Hepatocyte (in vitro differentiated cells): ENCODE data around the gene PPM1L. TPM values are rescaled to one million over a fixed set of nuclear protein-coding genes. Genes with fewer than 3 reads are reported as not detected.

Source experiments
- DNase-seq: peaks from one replicate; pipeline ENCODE4 v3.0.0-alpha.2; 2016; ENCODE audit warnings: low spot score
- H2AFZ ChIP-seq: fragments of 200-600 bp; sonication (generic); 2 replicates; pipeline ENCODE4 v1.6.0; 2016; ENCODE audit warnings: antibody characterized with exemption, mild to moderate bottlenecking
- H3K27ac ChIP-seq: fragments of 200-600 bp; sonication (generic); 2 replicates; pipeline ENCODE4 v1.5.1; 2016; ENCODE audit warnings: mild to moderate bottlenecking
- H3K27me3 ChIP-seq: fragments of 200-600 bp; sonication (generic); 2 replicates; pipeline ENCODE4 v1.6.1; 2016
- H3K36me3 ChIP-seq: fragments of 200-600 bp; sonication (generic); replicated peaks from 2 replicates; pipeline ENCODE4 v1.5.1; 2016; ENCODE audit warnings: low read depth; ENCODE audit not compliant: insufficient read depth
- H3K4me1 ChIP-seq: fragments of 200-600 bp; sonication (generic); 2 replicates; pipeline ENCODE4 v1.5.1; 2016; ENCODE audit warnings: mild to moderate bottlenecking, moderate library complexity; ENCODE audit not compliant: insufficient read depth
- H3K4me2 ChIP-seq: fragments of 200-600 bp; sonication (generic); 2 replicates; pipeline ENCODE4 v1.6.0; 2016
- H3K4me3 ChIP-seq: fragments of 200-600 bp; sonication (generic); 2 replicates; pipeline ENCODE4 v1.5.1; 2016; ENCODE audit warnings: mild to moderate bottlenecking
- H3K79me2 ChIP-seq: fragments of 200-600 bp; sonication (generic); 2 replicates; pipeline ENCODE4 v1.6.0; 2017; ENCODE audit warnings: mild to moderate bottlenecking
- H3K9me2 ChIP-seq: fragments of 200-600 bp; sonication (generic); replicated peaks from 2 replicates; pipeline ENCODE4 v1.6.0; 2017; ENCODE audit warnings: mild to moderate bottlenecking; ENCODE audit not compliant: insufficient read depth
- H3K9me3 ChIP-seq: fragments of 200-600 bp; sonication (generic); 2 replicates; pipeline ENCODE4 v1.5.1; 2016; ENCODE audit warnings: low read depth, mild to moderate bottlenecking
- H4K20me1 ChIP-seq: fragments of 200-600 bp; sonication (generic); 2 replicates; pipeline ENCODE4 v1.6.0; 2016; ENCODE audit warnings: mild to moderate bottlenecking; ENCODE audit not compliant: insufficient read depth, poor library complexity, severe bottlenecking
- CTCF ChIP-seq: fragments of 200-600 bp; sonication (generic); IDR thresholded peaks from 2 replicates; pipeline ENCODE4 v1.5.1; 2016; ENCODE audit warnings: antibody characterized with exemption, mild to moderate bottlenecking; ENCODE audit not compliant: poor library complexity
- EZH2 ChIP-seq: fragments of 200-600 bp; sonication (generic); IDR thresholded peaks from 2 replicates; pipeline ENCODE4 v1.6.1; 2016; ENCODE audit warnings: antibody characterized with exemption, mild to moderate bottlenecking, borderline replicate concordance
- EZH2phosphoT487 ChIP-seq: fragments of 200-600 bp; sonication (generic); IDR thresholded peaks from one replicate; pipeline ENCODE4 v1.6.1; 2018; ENCODE audit warnings: antibody characterized with exemption, mild to moderate bottlenecking, low read depth, moderate library complexity; ENCODE audit not compliant: unreplicated experiment, severe bottlenecking
- WGBS: methylation state at CpG from one replicate; pipeline ENCODE4 v1.1.6; 2016; ENCODE audit warnings: low lambda C conversion rate; ENCODE audit errors: missing lambda C conversion rate; 5-methylcytosine and 5-hydroxymethylcytosine counted together
- polyA plus RNA-seq: library from polyadenylated mRNA; unstranded; fragments of >200 nt; fragmentation: Nextera tagmentation; extraction: Ambion mirVana; gene quantifications from 2 replicates; pipeline ENCODE4 v1.2.1, GENCODE V29; 2016
- total RNA-seq: library from RNA; depleted of rRNA; stranded (reverse); fragments of >200 nt; gene quantifications from 2 replicates; pipeline ENCODE4 v1.2.3, GENCODE V29; 2014

The PPM1L gene
- total and polyA plus RNA-seq, 2 experiments from 2014 or later, result 5.1 to 13.1 TPM

GRCh38 chr3:161070980-161071663, 315.1 kb downstream of the PPM1L start:
- H3K4me3 ChIP-seq, result no peak overlapping the region
- H3K9me3 ChIP-seq, result no peaks in the 10 kb centered on the region
- no peak overlapping the region for H3K4me2 ChIP-seq
- no peak overlapping the region for H2AFZ ChIP-seq
- WGBS, result 82% methylated on average over 6 of the region's 6 CpGs
- H3K27ac ChIP-seq, result no peak overlapping the region
- H3K4me1 ChIP-seq, result no peaks in the 10 kb centered on the region
- H3K27me3 ChIP-seq, result no peaks in the 10 kb centered on the region
- no peaks in the 10 kb centered on the region for H3K36me3 ChIP-seq
- no peak for TF ChIP-seq EZH2
- no peak for TF ChIP-seq CTCF
- TF ChIP-seq EZH2phosphoT487, result no peak
- H3K79me2 ChIP-seq, result no peaks in the 10 kb centered on the region
- DNase-seq, result no peak
- H4K20me1 ChIP-seq, result no peaks in the 10 kb centered on the region
- no peaks in the 10 kb centered on the region for H3K9me2 ChIP-seq

GRCh38 chr3:161072211-161072621, 316.2 kb downstream of the PPM1L start:
- no peaks in the 10 kb centered on the region for H3K79me2 ChIP-seq
- H3K9me3 ChIP-seq, result no peaks in the 10 kb centered on the region
- no peak overlapping the region for H2AFZ ChIP-seq
- WGBS, result 100% methylated on average over 1 of the region's 1 CpG
- H3K4me1 ChIP-seq, result no peaks in the 10 kb centered on the region
- no peaks in the 10 kb centered on the region for H3K9me2 ChIP-seq
- TF ChIP-seq EZH2phosphoT487 (no peak), CTCF (no peak), EZH2 (no peak)
- H3K27ac ChIP-seq, result no peak overlapping the region
- H4K20me1 ChIP-seq, result no peaks in the 10 kb centered on the region
- H3K36me3 ChIP-seq, result no peaks in the 10 kb centered on the region
- no peak for DNase-seq
- H3K4me3 ChIP-seq, result no peak overlapping the region
- no peak overlapping the region for H3K4me2 ChIP-seq
- H3K27me3 ChIP-seq, result no peaks in the 10 kb centered on the region

GRCh38 chr3:161072751-161073150, 316.7 kb downstream of the PPM1L start:
- Histone ChIP-seq H3K27me3 (no peaks in the 10 kb centered on the region), H4K20me1 (no peaks in the 10 kb centered on the region), H2AFZ (no peak overlapping the region), H3K9me3 (no peaks in the 10 kb centered on the region), H3K4me2 (no peak overlapping the region), H3K9me2 (no peaks in the 10 kb centered on the region), H3K79me2 (no peaks in the 10 kb centered on the region), H3K36me3 (no peaks in the 10 kb centered on the region), H3K4me3 (no peak overlapping the region), H3K27ac (no peak overlapping the region), H3K4me1 (no peaks in the 10 kb centered on the region)
- TF ChIP-seq EZH2 (no peak), EZH2phosphoT487 (no peak), CTCF (no peak)
- DNase-seq, result no peak

DNA sequence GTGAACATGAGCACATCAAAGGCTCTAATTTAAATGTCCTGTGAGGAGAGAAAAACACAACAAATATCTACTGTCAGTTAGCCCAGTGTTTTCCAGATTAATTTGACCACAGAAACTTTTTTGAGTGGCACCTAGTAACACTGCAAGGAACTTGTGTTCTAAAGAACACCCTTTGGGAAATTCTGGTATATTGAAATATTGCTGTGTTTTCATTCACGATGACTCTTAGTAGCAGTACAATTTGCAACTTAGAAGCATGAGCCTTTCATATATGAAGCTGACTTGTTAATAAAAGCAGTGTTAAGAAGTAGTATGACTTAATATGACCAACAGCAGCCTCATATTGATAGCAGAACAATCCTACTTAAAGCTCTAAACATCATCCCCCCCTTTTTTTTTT, 317.1 kb downstream of the PPM1L start:
- no peaks in the 10 kb centered on the region for H3K36me3 ChIP-seq
- H3K4me2 ChIP-seq, result no peak overlapping the region
- no peak for DNase-seq
- no peaks in the 10 kb centered on the region for H3K27me3 ChIP-seq
- H3K4me3 ChIP-seq, result no peak overlapping the region
- H4K20me1 ChIP-seq, result no peaks in the 10 kb centered on the region
- no peaks in the 10 kb centered on the region for H3K9me2 ChIP-seq
- WGBS, result 97% methylated on average over 1 of the region's 1 CpG
- no peak overlapping the region for H3K27ac ChIP-seq
- H3K79me2 ChIP-seq, result no peaks in the 10 kb centered on the region
- H2AFZ ChIP-seq, result no peak overlapping the region
- TF ChIP-seq EZH2phosphoT487, result no peak
- no peak for TF ChIP-seq CTCF
- TF ChIP-seq EZH2, result no peak
- no peaks in the 10 kb centered on the region for H3K4me1 ChIP-seq
- H3K9me3 ChIP-seq, result no peaks in the 10 kb centered on the region
